Activated T-cell treated with anti-CD3 and anti-CD28 coated beads for 48 hours (primary cell): ENCODE results near the gene NTSR2.

Source experiments
- DNase-seq: peaks from one replicate; pipeline ENCODE4 v3.0.0-alpha.2; 2020; ENCODE audit warnings: low read depth

Gene NTSR2

DNA sequence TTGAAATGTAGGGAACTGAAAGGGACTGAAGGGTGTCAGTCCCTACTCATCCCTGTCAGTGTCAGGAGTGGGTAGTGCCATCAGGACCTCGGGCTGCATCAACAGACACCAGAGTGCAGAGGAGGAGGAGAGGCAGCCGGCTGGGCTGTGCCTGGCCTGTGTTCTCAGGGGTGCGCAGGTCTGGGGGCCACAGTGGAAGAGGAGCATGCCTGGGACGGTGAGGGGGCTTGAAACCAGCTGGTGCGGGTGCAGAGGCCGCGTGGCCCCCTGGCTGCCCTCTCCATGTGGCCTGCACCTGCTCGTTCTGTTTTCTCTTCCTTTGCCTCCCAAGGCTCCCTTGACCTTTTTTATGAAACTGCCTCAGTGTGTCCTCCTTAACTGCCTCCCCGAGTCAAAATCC lies 41.3 kb downstream of the NTSR2 start:
- DNase-seq = no peak

DNA sequence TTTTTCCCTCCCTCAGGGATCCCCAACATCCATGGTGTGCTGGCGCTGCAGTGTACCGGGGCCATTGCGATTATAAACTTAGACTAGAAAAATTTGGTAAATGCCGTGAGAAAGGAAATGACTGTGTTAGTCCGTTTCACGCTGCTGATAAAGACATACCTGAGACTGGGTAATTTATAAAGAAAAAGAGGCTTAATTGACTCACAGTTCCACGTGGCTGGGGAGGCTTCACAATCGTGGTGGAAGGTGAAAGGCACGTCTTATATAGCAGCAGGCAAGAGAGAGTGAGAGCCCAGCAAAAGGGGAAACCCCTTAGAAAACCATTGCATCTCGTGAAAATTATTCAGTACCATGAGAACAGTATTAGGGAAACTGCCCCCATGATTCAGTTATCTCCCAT lies 44.3 kb downstream of the NTSR2 start:
- no peak for DNase-seq

DNA sequence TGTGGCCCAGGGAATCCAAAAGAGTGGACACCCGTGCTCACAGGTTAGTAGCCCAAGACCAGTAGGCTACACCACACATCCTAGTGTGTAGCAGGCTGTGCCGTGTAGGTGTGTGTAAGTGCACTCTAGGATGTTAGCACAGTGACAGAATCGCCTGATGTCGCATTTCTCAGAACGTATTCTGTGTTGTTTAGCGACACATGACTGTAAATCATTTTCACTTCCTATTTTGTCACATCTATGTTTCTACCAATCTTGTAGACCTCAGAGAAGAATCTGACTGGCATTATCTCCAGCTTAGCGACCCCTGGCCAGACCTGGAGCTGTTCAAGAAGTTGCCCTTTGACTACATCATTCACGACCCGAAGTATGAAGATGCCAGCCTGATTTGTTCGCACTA lies 45.1 kb downstream of the NTSR2 start:
- DNase-seq = no peak

DNA sequence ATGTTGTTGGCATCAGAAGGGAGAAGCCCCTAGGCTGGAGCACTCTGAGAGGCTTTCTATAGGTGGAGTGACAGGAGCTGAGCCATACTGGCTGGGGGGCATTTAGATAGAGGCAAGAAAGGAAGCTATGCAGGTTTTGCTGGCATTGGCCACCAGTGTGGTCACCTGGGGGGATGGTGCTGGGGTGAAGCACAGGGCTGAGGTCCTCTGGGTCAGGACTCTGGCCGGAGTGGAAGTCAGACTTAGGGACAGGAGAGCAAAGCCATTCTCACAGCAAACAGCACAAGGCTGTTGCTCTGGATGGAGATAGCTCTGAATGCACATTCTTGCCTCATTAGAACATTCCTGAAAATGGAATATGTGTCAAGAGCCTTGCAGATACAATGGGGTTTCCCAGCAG lies 47.4 kb downstream of the NTSR2 start:
- DNase-seq = no peak

DNA sequence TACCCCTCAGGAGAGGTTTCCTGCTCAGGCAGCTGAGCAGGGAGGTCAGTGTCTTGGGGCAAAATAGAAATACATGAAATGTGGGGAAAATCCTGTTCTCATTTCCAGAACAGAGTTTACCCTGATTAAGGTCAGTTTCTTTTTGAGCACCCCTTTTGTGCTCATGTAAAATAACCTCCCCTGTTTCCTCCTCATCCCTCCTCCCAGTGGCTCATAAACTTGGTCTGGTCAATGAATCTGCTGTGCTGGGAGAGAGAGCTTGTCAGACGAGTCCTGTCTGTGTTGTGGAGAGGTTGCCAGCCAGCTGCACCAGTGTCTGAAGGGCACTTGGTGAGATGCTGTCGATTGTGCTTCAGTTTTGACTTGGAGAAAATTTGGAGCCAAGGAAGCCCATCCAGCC lies 48.6 kb downstream of the NTSR2 start:
- DNase-seq = no peak

DNA sequence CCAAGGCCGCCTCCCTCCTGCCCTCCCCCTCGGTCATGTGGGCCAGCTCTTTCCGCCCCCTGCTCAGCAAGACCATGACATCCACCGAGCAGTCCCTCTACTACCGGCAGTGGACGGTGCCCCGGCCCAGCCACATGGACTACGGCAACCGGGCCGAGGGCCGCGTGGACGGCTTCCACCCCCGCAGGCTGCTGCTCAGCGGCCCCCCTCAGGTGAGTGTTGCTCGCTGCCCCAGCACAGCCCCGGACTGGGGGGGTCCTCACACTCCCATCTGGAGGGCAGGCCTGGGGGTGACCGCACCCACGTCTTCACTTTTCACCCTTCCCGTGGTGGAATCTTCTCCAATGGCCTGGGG lies 51.3 kb downstream of the NTSR2 start:
- no peak for DNase-seq

DNA sequence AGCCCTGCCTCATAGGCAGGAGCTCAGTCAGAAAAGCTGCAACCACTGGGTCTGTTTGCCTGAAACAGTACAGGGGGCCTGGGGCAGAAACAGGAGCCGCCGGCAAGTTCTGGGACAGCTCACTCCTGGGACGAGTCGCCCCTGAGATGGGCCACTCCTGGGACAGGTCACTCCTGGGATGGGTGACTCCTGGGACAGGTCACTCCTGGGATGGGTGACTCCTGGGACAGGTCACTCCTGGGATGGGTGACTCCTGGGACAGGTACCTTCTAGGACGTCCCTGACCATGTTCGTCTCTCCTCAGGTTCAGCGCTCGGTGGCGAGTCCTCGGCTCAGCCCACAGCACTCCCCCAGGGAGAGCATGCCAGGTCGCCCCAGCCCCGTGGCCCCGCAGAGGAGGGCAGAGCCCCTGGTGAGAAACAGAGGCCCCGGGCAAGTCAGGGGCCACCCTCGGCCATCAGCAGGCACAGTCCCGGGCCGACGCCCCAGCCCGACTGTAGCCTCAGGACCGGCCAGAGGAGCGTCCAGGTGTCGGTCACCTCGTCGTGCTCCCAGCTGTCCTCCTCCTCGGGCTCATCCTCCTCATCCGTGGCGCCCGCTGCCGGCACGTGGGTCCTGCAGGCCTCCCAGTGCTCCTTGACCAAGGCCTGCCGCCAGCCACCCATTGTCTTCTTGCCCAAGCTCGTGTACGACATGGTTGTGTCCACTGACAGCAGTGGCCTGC lies 51.8 kb downstream of the NTSR2 start:
- DNase-seq = no peak

DNA sequence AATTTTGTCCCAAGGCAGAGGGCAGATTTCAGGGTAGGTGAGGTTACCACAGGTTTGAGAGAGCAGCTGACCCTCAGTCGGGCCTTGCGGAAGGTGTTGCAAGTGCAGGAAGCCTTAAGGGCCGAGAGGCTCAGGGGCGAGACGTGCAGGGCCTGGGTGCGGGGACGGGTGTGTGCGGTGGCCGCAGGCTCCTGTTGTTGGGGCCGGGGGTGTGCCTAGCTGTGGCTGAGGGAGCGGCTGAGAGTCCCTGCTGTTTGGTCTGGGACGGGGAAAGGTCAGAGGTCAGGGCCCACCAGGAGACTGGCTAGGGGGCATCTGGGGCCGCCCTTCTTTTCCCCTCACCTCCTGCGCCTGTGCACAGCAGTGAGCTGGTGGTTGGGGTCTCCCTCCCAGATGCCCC lies 52.5 kb downstream of the NTSR2 start:
- no peak for DNase-seq

DNA sequence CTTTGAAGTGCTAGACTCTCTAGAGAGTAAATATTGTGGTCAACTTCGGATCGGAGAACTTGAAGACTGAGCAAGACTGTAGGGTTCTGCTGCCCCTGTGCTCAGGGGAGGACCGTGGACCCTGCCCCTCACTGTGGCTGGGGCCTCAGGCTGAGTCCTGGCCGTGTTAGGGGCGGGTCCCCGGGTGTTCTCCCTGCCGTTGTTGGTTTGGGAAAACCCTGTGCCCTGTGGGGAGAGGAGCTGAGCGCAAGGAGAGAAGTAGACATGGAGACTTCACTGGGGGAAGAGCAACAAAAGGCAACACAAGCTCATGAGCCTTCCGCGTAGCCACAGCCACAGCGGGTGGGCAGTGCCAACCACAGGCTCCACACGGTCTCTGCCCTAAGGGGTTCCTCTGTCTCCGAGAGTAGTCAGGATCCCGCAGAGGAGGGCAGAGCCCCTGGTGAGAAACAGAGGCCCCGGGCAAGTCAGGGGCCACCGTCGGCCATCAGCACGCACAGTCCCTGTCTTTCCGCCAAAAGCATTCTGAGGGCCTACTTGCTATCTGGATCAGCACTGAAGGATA lies 53.1 kb downstream of the NTSR2 start:
- no peak for DNase-seq

DNA sequence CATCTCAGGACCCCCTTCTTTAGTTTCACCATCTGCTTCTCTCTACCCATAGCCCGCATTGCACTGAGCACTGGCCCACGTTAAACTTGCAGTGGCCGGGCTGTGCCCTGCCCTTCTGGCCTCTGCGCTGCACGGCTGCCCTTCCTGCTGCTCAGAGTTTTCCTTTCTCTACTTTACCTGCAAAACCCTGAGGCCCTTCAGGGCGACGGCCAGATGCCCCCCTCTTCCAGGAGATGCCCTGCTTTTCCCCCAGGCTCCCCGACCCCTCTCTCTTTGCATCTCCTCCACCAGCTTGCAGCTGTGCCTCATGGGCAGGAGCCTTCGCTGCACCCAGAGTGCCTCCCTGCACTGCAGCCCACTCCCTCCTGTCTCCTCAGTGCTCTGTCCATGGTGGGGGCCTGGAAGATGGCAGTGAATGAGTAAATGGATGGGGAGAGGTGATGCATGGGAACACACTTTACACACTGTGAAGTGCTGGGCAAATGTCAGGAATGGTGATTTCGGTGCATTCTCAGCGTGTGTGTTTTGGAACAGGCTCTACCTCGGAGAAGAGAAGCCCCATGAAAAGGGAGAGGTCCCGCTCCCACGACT lies 53.8 kb downstream of the NTSR2 start:
- DNase-seq = no peak

DNA sequence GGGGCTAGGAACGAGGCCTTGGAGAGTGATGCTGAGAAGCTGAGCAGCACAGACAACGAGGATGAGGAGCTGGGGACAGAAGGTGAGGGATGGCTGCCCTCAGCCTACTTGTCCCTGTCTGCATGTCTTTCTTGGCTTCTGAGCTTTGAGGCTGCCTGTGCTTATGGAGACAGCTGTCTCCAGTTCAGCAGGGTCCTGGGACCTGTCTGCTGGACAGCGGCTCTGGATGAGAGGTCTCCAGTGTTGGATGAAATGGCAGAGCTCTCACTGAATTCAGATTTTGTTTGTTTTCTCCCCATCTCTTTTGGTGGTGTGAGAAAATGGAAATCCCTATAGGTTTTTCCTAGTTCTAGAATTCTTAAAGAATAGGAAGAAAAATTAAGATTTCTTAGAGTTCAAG lies 54.8 kb downstream of the NTSR2 start:
- no peak for DNase-seq

DNA sequence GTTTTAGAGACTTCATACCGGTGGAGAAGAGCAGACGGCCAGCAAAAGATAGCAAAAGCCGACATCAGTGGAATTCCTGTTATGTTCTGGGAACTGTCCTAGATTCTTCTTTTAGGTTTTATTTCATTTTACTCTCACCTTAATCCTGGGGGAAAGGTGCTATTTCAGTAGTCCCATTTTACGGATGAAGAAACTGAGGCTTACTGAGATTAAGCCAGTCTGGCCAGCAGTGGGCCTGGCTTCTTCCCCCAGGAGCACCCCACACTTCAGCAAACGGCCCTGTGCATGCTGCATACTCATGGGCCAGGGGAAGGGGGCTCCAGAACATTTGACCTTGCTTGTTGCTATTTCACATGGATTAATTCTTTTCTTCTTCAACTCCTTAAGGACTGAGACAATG lies 56.7 kb downstream of the NTSR2 start:
- DNase-seq = no peak

DNA sequence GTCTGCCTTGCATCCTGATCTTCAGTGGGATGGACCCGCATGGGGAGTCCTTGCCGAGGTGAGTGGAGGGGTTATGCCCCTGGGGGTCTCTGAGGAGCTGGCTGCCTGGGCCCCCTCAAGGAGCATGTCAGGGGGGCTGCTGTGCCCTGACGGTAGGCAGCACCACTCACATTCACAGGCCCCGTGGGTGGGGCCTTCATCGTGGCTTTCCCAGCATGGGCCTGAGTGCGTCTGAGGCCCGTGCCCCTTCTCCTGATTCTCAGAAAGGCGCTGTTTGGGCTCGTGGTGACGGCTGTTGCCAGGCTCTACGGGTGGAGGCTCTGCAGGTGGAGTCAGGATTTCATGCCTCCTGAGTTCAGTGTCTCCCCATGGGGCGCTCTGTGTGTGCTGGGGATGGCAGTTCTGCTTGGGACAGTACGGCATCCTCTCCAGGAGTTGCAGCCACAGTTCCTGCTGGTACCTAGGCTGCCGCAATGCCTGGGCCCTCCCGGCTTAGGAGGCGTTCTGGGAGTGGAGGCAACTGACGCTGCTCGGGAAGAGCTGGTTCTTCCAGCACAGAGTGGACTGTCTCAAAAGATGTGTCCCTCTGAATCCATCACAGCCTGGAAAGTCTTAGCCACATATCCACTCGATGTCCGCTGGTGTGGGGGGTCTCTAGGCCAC lies 57.3 kb downstream of the NTSR2 start:
- no peak for DNase-seq

DNA sequence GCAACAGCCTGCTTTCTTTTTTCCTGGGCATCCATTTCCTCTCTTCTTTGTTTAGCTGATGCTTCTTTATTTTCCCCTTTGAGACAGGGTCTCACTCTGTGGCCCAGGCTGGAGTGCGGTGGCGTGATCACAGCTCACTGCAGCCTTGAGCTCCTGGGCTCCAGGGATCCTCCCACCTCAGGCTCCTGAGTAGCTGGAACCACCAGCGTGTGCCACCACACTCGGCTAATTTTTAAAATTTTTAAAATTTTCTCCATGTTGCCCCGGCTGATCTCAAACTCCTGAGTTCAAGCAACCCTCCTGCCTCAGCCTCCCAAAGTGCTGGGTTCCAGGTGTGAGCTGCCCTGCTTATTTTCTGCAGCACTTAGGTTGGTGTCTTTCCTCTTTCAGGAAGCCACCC lies 58.7 kb downstream of the NTSR2 start:
- no peak for DNase-seq

DNA sequence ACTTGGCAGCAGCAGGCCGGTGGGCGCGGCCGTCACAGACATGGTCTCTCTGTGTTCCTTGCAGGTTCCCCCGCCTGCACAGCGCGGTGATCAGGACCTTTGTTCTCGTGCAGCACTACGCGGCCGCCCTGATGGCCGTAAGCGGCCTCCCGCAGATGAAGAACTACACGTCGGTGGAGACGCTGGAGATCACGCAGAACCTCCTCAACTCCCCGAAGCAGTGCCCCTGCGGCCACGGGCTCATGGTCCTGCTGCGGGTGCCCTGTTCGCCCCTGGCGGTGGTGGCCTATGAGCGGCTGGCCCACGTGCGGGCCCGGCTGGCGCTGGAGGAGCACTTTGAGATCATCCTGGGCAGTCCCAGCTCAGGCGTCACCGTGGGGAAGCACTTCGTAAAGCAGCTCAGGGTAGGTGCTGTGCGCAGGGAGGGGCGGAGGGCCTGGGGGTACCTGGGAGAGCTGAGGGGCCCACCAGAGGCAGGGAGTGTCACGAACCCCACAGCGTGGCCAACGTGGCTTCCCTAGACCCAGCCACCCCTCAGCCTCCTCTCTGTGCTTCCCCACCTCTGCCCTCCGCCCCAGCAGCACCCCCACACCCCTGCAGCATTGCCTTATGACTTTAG lies 59.3 kb downstream of the NTSR2 start:
- DNase-seq = no peak
